HG02970 (cell line): ENCODE results near the gene DRD4.
"Not testable (repeated sequence)": the region's sequence is repeated elsewhere in the genome, so short reads cannot be mapped to it uniquely, and the experiment has no call there.

Experiments
- ATAC-seq: cut with Tn5 transposase; IDR thresholded peaks from one replicate; pipeline ENCODE4 v1.9.1; 2021; ENCODE audit warnings: mild to moderate bottlenecking, moderate library complexity, moderate number of reproducible peaks; ENCODE audit not compliant: unreplicated experiment, low FRiP score

Gene DRD4

DNA sequence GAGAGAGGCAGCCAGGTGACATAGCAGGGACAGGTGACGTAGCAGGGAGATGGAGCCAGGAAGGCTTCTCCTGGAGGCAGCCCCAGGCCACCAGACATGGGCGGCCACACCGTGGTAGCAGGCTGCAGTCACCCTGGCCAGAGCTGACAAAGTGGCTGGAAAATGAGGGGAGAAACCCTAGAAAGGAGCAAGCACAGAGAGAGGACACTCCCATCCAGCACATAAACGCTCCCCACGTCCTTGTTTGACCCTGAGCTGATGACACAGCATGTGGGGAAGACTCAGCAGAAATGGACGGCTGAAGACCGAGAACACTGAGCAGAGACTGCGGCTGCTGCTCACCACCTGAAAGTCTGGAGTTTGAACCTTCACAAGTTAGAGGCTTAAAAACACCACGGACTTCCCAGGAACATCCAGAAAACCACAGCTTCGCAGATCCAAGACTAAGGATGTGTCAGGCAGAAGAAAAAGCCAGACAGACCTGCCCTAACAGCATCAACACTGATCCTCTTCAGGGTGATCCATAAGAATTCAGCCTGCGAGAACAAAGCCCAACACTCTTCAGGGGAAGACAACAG, 28.7 kb downstream of the DRD4 start:
- no peak for ATAC-seq

DNA sequence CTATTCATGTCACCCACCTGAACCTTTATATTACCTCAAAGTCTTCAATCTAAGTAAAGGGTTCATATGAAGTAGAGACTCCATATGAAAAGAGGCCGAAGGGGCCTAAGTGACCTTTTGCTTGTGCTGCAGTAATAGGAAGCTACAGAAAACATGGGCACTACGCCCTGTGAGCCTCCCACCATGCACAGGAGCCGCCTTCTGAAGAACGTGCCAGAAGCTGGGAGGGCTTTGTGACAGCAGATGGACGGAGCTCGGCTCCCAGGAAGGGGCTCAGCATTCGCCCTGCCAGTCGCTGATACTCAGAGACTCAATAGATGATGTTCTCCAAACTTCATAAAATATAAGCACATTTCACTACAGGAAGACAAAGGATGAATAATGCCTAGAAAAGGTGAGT, 36.8 kb downstream of the DRD4 start:
- ATAC-seq = no peak

DNA sequence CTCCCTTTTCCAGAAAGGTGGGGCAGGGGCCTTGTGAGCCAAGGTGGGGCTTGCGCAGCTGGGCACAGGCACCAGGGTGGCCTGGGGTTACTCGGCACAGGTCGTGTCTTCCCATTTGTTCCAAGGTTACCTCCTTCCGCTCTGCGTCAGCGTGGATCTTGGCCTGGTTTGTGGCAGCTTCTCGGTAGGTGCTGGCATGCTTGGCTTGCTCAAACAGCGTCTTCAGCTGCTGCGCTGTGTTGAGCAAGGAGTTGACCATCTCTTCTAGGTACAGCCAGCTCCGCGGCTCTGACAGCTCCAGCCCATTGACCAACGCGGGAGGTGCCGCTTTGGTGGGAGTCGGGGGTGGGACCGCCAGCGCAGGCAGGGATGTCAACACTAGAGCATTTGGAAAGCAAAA, 37.3 kb downstream of the DRD4 start:
- ATAC-seq = no peak

DNA sequence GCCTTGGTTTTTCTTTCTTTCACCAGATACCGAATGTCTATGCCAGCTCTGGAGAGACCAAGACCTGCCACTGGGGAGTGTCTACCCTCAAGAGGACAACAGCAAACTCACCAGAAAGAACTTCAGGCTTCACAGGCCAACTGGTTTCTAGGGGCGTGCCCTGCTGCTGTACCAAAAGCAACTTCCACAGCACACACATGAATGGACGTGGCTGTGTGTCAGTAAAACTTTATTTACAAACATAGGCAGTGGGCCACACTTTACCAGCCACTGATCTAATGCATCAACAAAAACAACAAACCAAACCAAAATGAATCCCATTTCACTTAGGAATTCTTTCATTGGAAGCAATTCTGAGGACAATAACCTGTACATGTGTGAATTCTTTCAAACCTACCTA, 41.2 kb downstream of the DRD4 start:
- no peak for ATAC-seq

DNA sequence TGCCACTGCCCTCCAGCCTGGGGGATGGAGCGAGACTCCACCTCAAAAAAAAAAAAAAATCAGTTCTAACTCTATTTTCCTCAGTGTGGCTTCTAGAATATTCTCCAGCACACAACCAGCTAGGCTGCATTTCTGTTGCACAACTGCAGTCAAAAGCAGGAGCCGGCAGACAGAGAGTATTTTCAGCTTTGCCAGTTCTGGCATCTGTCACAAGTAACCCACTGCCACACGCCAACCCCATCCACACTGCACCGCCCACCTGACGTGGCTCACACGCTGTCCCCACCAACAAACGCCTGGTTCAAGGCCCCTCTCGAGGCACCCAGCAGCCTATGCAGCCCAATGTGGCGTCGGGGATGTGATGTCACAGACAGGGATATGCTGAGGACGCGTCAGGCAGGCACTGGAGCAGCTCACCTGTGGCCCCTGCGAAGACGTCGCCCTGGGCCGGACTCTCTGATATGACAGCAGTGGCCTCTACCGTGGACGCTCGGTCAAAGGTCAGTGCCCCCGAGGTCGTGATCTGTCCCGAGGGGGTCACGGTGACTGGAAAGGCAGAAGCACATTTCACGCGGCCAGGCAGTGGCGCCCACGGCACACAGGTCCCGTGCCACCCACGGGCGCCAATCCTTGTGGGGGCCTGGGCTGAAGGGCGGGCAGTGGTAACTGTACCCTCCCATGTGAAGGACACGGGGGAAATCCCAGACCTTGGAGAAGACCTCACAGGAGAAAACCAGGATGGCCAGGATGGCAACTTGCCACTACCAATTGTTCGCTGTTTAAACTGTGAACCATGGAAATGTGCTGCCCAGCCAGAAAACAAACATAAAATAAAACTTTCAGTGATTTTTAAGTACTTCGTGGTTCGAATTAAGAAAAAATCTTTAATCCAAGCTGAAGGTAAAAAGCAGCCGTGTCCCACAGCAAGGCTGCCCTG, 42.5 kb downstream of the DRD4 start:
- ATAC-seq = no peak

DNA sequence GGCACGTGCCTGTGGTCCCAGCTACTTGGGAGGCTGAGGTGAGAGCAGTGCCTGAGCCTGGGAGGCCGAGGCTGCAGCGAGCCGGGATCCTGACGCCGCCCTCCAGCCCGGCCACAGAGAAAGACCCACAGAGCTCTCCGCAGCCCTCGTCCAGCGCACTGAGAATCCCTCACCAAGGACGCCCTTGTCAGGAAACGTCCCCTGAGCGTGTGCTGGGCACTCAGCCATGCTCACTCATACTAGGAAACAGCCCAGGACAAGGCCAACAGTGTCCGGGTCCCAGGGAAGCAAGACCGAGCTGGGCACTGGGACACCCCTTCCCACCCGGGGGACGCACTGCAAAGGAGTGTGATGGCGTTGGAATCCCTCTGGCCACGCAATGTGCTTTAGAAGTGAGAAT, 43.4 kb downstream of the DRD4 start:
- ATAC-seq = no peak

DNA sequence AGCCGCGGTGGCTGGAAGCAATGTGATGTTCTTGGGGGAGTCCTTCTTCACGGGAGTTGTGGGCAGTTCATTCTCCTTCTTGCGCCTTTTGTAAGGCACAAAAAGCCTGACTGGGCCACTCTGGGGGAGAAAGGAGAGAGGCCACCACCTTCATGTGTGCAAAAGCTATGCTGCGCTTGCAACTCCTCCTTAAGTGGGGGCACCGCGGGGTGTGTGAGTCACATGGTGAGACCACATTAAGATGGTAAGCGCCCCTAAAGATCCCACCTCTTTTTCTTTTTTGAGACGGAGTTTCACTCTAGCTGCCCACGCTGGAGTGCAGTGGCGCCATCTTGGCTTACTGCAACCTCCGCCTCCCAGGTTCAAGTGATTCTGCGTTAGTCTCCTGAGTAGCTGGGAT, 43.9 kb downstream of the DRD4 start:
- no peak for ATAC-seq

DNA sequence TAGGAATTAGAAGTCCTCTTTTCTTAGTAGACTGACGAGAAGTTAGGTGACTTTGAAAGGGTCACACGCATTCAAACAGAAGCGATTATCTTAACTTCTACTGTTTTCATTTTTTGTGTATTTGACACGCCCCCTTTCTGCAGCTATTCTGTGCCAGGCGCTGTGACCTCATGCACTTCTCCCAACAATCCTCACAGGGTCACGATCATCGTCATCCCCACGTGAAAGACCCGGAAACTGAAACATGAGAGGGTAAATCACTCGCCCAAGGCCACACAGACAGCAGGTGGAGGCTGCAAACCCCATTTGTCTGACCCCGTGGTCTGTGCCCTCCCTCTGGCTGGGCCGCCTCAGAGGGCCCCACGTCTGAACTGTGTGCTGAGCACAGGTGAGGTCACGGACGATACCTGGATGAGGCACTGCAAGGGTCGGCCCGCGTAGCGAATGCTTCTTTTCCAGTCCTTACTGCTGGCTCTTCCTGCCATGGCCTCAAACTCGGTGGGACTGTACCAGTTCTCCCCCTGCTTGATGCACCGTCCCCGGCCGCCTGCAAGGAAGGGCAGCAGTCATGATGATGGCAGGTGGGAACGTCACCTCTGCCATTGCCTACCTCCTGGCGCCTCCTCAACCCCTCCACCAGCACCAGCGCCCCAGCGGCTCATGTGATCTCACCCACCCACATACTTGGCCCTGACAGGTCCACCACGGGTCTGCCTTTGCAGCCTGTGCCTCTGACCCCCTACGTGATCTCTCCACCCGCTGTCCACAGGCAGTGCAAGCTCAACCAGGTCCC, 49.6 kb downstream of the DRD4 start:
- no peak for ATAC-seq

DNA sequence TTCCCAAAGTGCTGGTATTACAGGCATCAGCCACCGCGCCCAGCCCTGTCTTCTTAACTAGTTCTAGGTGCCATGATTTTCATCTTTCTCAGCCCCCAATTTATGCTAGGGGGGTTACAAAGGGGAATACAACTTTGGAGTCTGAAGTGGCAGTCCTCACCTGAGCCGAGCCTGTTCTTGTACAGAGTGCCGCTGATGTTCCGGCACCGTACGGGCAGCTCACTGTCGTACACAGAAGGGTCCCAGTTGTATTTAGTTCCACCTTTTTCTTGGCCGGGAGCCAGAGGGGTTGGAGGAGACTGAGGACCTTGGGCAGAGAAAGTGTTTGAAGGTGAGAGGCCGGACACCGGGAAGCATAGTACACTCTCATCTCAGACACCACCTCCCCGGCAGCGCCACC, 50.7 kb downstream of the DRD4 start:
- no peak for ATAC-seq

DNA sequence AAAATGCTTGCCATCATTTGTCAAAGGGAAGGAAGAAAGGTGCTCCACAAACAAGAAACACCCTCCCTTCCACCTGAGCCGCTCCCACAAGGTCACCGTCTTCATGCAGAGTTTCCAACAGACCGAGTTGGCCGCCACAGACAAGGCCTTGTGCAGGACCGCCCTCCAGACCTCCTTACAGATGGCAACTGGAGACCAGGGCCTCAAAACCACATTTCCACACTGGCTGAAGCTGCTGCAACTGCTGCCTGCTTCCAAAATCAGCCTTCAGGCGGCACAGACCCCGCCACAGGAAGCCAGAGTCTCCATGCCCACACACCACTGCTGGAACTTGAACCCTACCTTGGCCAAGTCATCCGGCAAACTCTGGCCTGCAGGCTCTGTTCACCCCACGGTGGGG, 51.6 kb downstream of the DRD4 start:
- no peak for ATAC-seq

DNA sequence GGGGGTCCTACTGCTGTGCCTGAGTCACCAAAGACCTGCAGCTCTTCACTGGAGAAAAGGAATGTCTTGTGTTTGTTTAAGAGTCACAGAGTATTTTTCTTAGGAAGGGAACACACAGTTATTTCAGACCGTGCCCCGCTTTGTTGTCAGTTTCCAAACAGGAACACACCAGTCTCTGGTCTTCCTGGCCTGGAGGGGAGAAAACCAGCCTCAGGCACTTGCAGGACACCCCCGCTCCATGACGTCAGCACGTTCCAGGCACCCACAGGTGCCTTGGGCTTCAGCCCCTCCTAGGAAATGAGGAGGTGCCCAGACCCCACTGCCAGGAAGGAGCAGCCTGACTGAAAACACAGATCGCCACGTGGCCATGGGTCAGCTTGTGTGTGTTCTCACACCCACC, 52.6 kb downstream of the DRD4 start:
- no peak for ATAC-seq

DNA sequence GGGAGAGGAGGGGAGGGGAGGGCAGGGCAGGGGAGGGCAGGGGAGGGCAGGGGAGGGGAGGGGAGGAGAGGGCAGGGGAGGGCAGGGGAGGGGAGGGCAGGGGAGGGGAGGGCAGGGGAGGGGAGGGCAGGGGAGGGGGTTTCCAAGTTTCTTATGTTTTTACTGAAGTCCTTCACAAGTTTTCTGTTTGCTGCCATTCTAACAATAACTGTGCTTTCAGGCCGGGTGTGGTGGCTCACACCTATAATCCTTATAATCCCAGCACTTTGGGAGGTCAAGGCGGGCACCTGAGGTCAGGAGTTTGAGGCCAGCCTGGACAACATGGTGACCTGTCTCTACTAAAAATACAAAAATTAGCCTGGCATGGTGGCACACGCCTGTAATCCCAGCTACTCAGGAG, 53.2 kb downstream of the DRD4 start:
- ATAC-seq = not testable (repeated sequence)
